ENCODE data around the gene D2HGDH. TPM values are rescaled to one million over a fixed set of nuclear protein-coding genes. Genes with fewer than 3 reads are reported as not detected.

The D2HGDH gene
- total RNA-seq, 1 donor from 2014 or later: 55.4 TPM

DNA sequence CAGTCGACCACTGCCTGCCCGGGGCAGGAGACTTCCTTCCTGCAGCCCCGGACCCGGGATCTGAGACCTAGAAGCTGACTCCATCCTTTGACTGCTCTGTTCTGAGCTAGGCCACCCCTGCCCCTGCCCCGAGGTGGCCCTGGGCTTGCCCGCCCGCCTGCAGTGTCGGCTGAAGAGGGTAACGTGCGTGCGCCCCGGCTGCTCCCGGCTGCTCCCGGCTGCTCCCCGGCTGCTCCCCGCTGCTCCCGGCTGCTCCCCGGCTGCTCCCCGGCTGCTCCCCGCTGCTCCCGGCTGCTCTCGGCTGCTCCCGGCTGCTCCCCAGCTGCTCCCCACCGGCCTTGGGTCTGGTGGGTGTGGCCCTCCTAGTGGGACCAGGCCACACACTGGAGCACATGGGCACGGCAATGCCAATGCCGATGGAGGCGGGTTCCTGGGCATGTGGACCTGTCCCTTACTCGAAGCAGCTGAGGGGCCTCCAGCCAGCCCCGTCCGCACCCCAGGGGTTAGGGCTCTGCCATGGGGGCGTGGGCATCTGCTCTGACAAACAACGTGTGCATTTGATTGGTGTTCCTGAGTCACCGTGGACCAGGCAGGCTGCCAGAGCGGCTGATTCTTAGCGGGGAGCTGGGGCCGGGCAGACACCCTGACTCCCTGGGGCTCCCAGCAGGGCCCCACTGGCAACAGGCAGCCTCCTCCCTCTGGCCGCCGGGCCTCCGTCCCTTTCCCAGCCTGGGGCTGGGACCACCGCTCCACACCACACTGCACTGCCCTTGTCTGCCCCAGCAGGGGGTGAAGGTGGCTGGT, 40.2 kb downstream of the D2HGDH start:
- ATAC-seq (ENCODE audit: low read depth): no peak
- intact Hi-C loops (cut with micrococcal nuclease): loop anchor here (5.0 kb wide), 1 partner anchor 37 kb away; no protein-coding TSS in a partner anchor
- TF ChIP-seq, protein P1, sequence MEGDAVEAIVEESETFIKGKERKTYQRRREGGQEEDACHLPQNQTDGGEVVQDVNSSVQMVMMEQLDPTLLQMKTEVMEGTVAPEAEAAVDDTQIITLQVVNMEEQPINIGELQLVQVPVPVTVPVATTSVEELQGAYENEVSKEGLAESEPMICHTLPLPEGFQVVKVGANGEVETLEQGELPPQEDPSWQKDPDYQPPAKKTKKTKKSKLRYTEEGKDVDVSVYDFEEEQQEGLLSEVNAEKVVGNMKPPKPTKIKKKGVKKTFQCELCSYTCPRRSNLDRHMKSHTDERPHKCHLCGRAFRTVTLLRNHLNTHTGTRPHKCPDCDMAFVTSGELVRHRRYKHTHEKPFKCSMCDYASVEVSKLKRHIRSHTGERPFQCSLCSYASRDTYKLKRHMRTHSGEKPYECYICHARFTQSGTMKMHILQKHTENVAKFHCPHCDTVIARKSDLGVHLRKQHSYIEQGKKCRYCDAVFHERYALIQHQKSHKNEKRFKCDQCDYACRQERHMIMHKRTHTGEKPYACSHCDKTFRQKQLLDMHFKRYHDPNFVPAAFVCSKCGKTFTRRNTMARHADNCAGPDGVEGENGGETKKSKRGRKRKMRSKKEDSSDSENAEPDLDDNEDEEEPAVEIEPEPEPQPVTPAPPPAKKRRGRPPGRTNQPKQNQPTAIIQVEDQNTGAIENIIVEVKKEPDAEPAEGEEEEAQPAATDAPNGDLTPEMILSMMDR (IDR thresholded peaks at IDR 0.05): no peak
- no peaks in the 10 kb centered on the region for H3K36me3 Mint-ChIP-seq (ENCODE audit: low read depth)
- ChIA-PET POLR2A (no interaction called here), CTCF (no interaction called here)
- no peak overlapping the region for H3K4me3 Mint-ChIP-seq
- H3K4me1 Mint-ChIP-seq: peaks cover 14% of the 10 kb centered on the region
- no peaks in the 10 kb centered on the region for H3K9me3 Mint-ChIP-seq
- DNase-seq: no peak
- no peaks in the 10 kb centered on the region for H3K27me3 Mint-ChIP-seq
- no peak overlapping the region for H3K27ac Mint-ChIP-seq

DNA sequence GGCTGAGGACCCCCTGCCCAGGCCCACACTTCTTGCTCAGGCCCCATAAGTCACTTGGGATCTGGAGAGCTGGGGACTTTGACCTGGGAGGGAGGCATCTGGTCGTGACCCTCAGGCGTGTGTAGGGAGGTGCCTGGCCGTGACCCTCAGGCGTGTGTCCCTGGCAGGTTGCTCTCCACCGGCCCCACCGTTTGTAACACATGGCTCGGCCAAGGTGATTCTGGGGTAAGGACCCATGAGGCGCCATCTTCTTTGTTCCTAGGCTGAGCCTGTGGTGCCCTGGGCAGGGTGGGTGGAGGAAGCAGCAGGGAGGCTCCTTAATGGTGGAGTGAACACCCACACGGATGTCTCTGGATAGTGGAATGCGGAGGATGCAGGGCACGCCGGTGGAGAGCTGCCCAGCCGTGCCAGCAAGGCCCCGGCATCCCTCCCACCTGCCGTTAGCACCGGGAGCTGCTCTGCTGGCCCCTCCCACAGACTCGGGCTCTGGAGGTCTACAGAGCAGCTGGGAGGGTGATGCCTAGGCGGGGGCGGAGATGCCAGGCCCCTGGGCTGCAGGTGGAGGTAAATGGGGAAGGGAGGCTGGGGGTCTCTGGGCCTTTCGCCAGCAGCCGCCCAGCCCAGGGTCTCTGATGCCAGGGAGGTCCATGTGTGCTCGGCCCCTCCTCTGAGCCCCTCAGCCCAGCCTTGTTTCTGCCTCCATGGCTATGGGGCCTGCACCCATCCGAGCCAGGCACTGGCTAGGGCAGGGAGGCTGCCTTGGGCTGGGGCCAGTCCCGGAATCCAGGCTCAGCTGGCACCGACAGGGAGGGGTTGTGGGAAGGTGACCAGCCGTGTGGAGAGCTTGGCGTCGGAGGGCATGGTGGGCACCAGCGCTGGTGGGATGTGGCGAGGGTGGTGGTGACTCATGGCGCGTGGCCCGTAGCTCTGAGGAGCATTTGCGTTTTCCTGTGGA, 41.1 kb downstream of the D2HGDH start:
- Mint-ChIP-seq H3K4me3 (no peak overlapping the region), H3K4me1 (peaks cover 14% of the 10 kb centered on the region), H3K27ac (no peak overlapping the region), H3K36me3 (ENCODE audit: low read depth) (no peaks in the 10 kb centered on the region), H3K9me3 (no peaks in the 10 kb centered on the region), H3K27me3 (no peaks in the 10 kb centered on the region)
- CTCF ChIA-PET: no interaction called here
- TF ChIP-seq, protein P1 (IDR thresholded peaks at IDR 0.05): no peak
- no peak for DNase-seq
- intact Hi-C loops (cut with micrococcal nuclease): no loop called here
- no peak for ATAC-seq (ENCODE audit: low read depth)
- POLR2A ChIA-PET: no interaction called here

DNA sequence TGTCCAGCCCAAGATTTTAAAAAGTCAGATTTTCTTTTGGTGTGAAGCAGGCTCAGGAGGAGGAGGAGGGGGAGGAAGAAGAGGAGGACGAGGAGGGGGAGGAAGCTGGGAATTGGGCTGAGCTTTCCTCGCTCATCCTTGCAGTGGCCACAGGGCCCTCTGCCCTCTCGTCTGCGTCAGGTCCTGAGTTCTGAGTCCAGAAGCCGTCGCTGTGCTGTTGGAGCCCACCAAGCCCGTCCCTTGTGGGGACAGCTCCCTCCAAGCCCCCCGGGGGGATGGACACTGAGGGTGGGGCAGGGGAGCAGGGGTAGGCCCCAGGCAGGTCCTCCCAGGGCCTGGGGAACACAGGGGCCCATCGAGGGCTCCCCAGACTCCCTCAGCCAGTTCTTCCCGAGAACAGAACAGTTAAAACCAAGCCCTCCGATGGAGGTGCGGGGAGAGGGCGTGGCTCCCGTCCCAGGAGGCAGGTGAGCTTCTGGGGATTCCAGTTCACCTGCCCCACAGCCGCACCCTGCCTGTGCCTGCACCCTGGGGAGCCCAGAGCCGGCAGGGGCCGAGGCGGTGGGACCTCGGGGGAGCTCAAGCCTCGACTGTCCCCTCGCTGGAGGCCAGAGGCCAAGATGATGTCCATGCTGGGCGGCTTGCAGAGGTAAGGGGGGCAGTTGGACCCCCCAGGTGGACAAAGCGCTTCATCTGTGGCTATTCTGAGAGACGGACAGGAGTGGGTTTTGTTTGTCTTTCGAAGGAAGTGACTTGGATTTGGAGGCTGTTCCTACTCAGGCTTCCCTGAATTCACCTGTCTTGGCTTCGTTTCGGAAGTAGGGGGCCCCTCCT, 42.1 kb downstream of the D2HGDH start, which contains the start of gene GAL3ST2:
Gene GAL3ST2 (plus strand): TSS at position 487 of the 834 bp plus-strand sequence. CDS start 134 bp downstream, at position 621.
- intact Hi-C loops (cut with micrococcal nuclease): no loop called here
- no peaks in the 10 kb centered on the region for H3K27me3 Mint-ChIP-seq
- no peaks in the 10 kb centered on the region for H3K9me3 Mint-ChIP-seq
- ChIA-PET POLR2A (interaction anchor here (2.3 kb wide), 1 partner anchor 12 kb away, joined by 7 read pairs; no protein-coding TSS in a partner anchor), CTCF (no interaction called here)
- H3K36me3 Mint-ChIP-seq (ENCODE audit: low read depth): no peaks in the 10 kb centered on the region
- DNase-seq: no peak
- H3K27ac Mint-ChIP-seq: no peak within 1 kb of the TSS
- TF ChIP-seq, protein P1 (IDR thresholded peaks at IDR 0.05): no peak
- ATAC-seq (ENCODE audit: low read depth): no peak
- peaks cover 10% of the 10 kb centered on the region for H3K4me1 Mint-ChIP-seq
- no peak within 1 kb of the TSS for H3K4me3 Mint-ChIP-seq

DNA sequence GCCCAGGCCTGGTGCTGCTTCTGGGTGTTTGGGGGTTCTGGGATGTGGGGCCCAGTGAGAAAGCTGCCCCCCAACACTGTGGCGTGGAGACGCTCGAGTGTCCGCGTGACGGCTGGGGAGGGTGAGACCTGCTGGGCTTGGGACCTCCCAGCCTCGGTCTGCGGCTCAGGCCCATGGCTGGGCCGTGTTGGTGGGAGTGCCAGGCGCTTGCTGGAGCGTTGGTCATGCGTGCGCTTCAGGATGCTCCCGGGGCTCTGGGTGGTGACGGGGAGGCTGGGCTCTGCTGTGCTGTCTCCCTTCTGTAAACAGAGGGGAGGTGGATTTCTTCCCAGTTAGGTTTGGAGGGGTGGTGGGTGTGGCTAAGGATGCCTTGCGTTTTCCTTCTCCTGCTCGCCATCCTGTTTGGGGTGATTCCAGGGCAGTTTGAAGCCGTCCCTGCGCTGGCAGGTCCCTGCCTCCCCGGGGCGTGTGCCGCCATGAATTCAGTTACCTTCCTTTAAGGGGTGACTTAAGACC, 42.8 kb downstream of the D2HGDH start:
- TF ChIP-seq, protein P1 (IDR thresholded peaks at IDR 0.05): no peak
- H3K27ac Mint-ChIP-seq: no peak overlapping the region
- CTCF ChIA-PET: no interaction called here
- H3K4me1 Mint-ChIP-seq: peaks cover 5% of the 10 kb centered on the region
- DNase-seq: no peak
- no peak overlapping the region for H3K4me3 Mint-ChIP-seq
- H3K9me3 Mint-ChIP-seq: no peaks in the 10 kb centered on the region
- intact Hi-C loops (cut with micrococcal nuclease): no loop called here
- no peaks in the 10 kb centered on the region for H3K36me3 Mint-ChIP-seq (ENCODE audit: low read depth)
- no peak for ATAC-seq (ENCODE audit: low read depth)
- no peaks in the 10 kb centered on the region for H3K27me3 Mint-ChIP-seq
- POLR2A ChIA-PET: interaction anchor here (2.3 kb wide), 1 partner anchor 11 kb away, joined by 7 read pairs; no protein-coding TSS in a partner anchor

Measured in activated B cell treated with CpG ODN at 0.5 μM for 24 hours (primary cell).